Astrocyte (in vitro differentiated cells and primary cell): ENCODE measurements around the gene DCUN1D4. TPM values are rescaled to one million over a fixed set of nuclear protein-coding genes. Genes with fewer than 3 reads are reported as not detected.
A peak's percentile ranks its signal among the peaks of the same experiment; 100 is the strongest.

Experiments
- DNase-seq: peaks from one replicate; pipeline ENCODE4 v3.0.0-alpha.2; 2010; ENCODE audit warnings: low read depth
- FAIRE-seq: peaks from 2 replicates; lab custom pipeline; 2011; peaks lifted over from hg19 to GRCh38; lab: Jason Lieb, UNC
- H2AFZ ChIP-seq: 2 replicates; pipeline ENCODE4 v1.6.0; 2012; ENCODE audit warnings: low read depth, low read length, inconsistent platforms
- H3K27ac ChIP-seq: 2 replicates; pipeline ENCODE4 v1.5.1; 2011; ENCODE audit warnings: low read depth, low read length, inconsistent platforms
- H3K27me3 ChIP-seq: 2 replicates; pipeline ENCODE4 v1.6.0; 2011; ENCODE audit warnings: low read length, inconsistent platforms; ENCODE audit not compliant: insufficient read depth
- H3K36me3 ChIP-seq: 2 replicates; pipeline ENCODE4 v1.5.1; 2011; ENCODE audit warnings: low read length, inconsistent platforms; ENCODE audit not compliant: insufficient read depth
- H3K4me1 ChIP-seq: 2 replicates; pipeline ENCODE4 v1.5.1; 2011; ENCODE audit warnings: low read length, inconsistent platforms; ENCODE audit not compliant: insufficient read depth
- H3K4me2 ChIP-seq: 2 replicates; pipeline ENCODE4 v1.6.0; 2012; ENCODE audit warnings: low read length, inconsistent platforms
- H3K4me3 ChIP-seq: 2 replicates; pipeline ENCODE4 v1.5.1; 2011; ENCODE audit warnings: low read depth, mild to moderate bottlenecking, low read length, inconsistent platforms; ENCODE audit not compliant: insufficient read depth
- H3K79me2 ChIP-seq: 2 replicates; pipeline ENCODE4 v1.6.0; 2012; ENCODE audit warnings: mild to moderate bottlenecking, low read length, inconsistent platforms; ENCODE audit not compliant: insufficient read depth
- H3K9ac ChIP-seq: 2 replicates; pipeline ENCODE4 v1.6.0; 2012; ENCODE audit warnings: mild to moderate bottlenecking, low read length, inconsistent platforms
- H3K9me3 ChIP-seq: 2 replicates; pipeline ENCODE4 v1.5.1; 2012; ENCODE audit warnings: low read depth, mild to moderate bottlenecking, low read length, inconsistent platforms; ENCODE audit not compliant: insufficient read depth
- H4K20me1 ChIP-seq: 2 replicates; pipeline ENCODE4 v1.6.0; 2012; ENCODE audit warnings: low read length, inconsistent platforms; ENCODE audit not compliant: insufficient read depth
- H3K27ac Mint-ChIP-seq: one replicate; pipeline ENCODE4 v1.8.0; 2021; ENCODE audit warnings: mild to moderate bottlenecking, mixed read lengths; ENCODE audit not compliant: unreplicated experiment
- H3K27me3 Mint-ChIP-seq: one replicate; pipeline ENCODE4 v1.8.0; 2021; ENCODE audit warnings: low read depth, mixed read lengths; ENCODE audit not compliant: unreplicated experiment
- H3K36me3 Mint-ChIP-seq: one replicate; pipeline ENCODE4 v1.8.0; 2021; ENCODE audit warnings: low read depth, mixed read lengths; ENCODE audit not compliant: unreplicated experiment
- H3K4me1 Mint-ChIP-seq: one replicate; pipeline ENCODE4 v1.8.0; 2021; ENCODE audit warnings: low read depth, mixed read lengths; ENCODE audit not compliant: unreplicated experiment
- H3K4me3 Mint-ChIP-seq: one replicate; pipeline ENCODE4 v1.8.0; 2021; ENCODE audit warnings: mild to moderate bottlenecking, moderate library complexity, mixed read lengths; ENCODE audit not compliant: unreplicated experiment
- H3K9me3 Mint-ChIP-seq: one replicate; pipeline ENCODE4 v1.8.0; 2021; ENCODE audit warnings: mild to moderate bottlenecking, mixed read lengths; ENCODE audit not compliant: unreplicated experiment
- EZH2 ChIP-seq: IDR thresholded peaks from 2 replicates; pipeline ENCODE4 v1.6.1; 2012; ENCODE audit warnings: mild to moderate bottlenecking, low read length, inconsistent platforms; ENCODE audit not compliant: insufficient read depth
- total RNA-seq: library from RNA; stranded (reverse); gene quantifications from 2 replicates; pipeline ENCODE4 v1.2.1, GENCODE V29; 2021
- TF ChIP-seq, protein P1 (sequence below): IDR thresholded peaks from 2 replicates; pipeline ENCODE4 v1.5.1; 2011; ENCODE audit warnings: low read depth, mild to moderate bottlenecking, inconsistent platforms, low read length, moderate library complexity; ENCODE audit not compliant: insufficient read depth

The DCUN1D4 gene
- total RNA-seq, 1 donor from 2014 or later = 59.0 TPM

- Mint-ChIP-seq H3K27ac (peak overlapping the region; percentile 55), H3K4me3 (peak overlapping the region; percentile 93), H3K4me1 (no peaks in the 10 kb centered on the region), H3K9me3 (no peaks in the 10 kb centered on the region), H3K27me3 (no peaks in the 10 kb centered on the region), H3K36me3 (no peaks in the 10 kb centered on the region)
- Histone ChIP-seq H3K79me2 (peaks cover 62% of the 10 kb centered on the region), H3K27me3 (no peaks in the 10 kb centered on the region), H3K4me1 (peaks cover 6% of the 10 kb centered on the region), H3K9me3 (no peaks in the 10 kb centered on the region), H3K9ac (peak overlapping the region; percentile 85), H3K36me3 (no peaks in the 10 kb centered on the region), H3K4me3 (peak overlapping the region; percentile 75), H3K27ac (peak overlapping the region; percentile 36), H2AFZ (peak overlapping the region; percentile 89), H4K20me1 (peaks cover 52% of the 10 kb centered on the region), H3K4me2 (peak overlapping the region; percentile 88)
- DNase-seq (no peak), FAIRE-seq (no peak)
- TF ChIP-seq, protein P1, sequence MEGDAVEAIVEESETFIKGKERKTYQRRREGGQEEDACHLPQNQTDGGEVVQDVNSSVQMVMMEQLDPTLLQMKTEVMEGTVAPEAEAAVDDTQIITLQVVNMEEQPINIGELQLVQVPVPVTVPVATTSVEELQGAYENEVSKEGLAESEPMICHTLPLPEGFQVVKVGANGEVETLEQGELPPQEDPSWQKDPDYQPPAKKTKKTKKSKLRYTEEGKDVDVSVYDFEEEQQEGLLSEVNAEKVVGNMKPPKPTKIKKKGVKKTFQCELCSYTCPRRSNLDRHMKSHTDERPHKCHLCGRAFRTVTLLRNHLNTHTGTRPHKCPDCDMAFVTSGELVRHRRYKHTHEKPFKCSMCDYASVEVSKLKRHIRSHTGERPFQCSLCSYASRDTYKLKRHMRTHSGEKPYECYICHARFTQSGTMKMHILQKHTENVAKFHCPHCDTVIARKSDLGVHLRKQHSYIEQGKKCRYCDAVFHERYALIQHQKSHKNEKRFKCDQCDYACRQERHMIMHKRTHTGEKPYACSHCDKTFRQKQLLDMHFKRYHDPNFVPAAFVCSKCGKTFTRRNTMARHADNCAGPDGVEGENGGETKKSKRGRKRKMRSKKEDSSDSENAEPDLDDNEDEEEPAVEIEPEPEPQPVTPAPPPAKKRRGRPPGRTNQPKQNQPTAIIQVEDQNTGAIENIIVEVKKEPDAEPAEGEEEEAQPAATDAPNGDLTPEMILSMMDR = no peak
- TF ChIP-seq EZH2 = no peak
Observed at GRCh38 chr4:51845055-51845426, 2.1 kb downstream of the DCUN1D4 start.

DNA sequence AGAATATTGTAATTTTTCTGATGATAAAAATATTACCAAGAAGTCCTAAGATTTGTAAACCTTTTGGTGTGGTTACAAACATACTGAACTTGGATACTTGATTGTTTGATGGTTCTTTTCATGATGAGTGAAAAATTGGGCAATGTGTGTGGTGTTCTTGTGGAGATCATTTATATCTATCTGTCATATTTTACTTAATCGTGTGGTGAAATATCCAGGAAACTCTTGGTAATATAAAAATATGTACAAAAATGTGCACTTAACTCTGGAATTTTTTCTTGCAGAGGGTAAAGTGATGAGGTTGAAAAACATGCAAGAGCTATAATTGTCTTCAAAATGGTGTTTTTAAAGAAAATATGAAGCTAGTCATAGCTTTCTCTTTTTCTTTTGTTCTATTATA, 2.8 kb downstream of the DCUN1D4 start:
- Histone ChIP-seq H3K36me3 (no peaks in the 10 kb centered on the region), H3K27me3 (no peaks in the 10 kb centered on the region), H3K79me2 (peaks cover 69% of the 10 kb centered on the region), H3K4me2 (no peak overlapping the region), H2AFZ (no peak overlapping the region), H3K4me3 (no peak overlapping the region), H3K9ac (no peak overlapping the region), H4K20me1 (peaks cover 59% of the 10 kb centered on the region), H3K4me1 (peaks cover 6% of the 10 kb centered on the region), H3K9me3 (no peaks in the 10 kb centered on the region), H3K27ac (no peak overlapping the region)
- no peaks in the 10 kb centered on the region for H3K36me3 Mint-ChIP-seq
- H3K27ac Mint-ChIP-seq = no peak overlapping the region
- FAIRE-seq (no peak), DNase-seq (no peak)
- no peak for TF ChIP-seq EZH2
- TF ChIP-seq, protein P1 = no peak
- peaks cover under 1% of the 10 kb centered on the region for H3K4me1 Mint-ChIP-seq
- H3K4me3 Mint-ChIP-seq = no peak overlapping the region
- no peaks in the 10 kb centered on the region for H3K27me3 Mint-ChIP-seq
- H3K9me3 Mint-ChIP-seq = no peaks in the 10 kb centered on the region

DNA sequence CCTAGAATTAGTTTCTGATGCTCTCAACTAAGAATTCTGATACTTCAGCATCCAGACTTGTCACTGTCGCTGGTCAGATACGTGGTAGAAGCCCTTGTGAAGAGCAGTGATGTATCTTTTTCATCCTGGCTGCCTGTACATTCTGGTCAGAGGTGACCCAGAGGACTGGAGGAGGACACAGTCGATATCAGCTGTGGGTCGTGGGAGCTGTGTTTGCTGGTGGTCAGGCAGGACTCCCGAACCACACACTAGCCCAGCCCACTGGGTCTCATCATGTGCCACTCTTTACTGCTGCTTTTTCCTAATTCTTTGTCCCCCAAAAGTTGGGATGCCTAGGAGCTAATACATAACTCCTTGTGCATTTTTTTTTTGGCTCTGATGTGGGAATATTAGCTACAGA, 6.5 kb downstream of the DCUN1D4 start:
- Histone ChIP-seq H3K4me1 (peaks cover 6% of the 10 kb centered on the region), H3K4me2 (no peak overlapping the region), H3K4me3 (no peak overlapping the region), H3K79me2 (peaks cover 100% of the 10 kb centered on the region), H3K27ac (no peak overlapping the region), H3K27me3 (no peaks in the 10 kb centered on the region), H2AFZ (no peak overlapping the region), H3K9ac (no peak overlapping the region), H3K9me3 (no peaks in the 10 kb centered on the region), H3K36me3 (no peaks in the 10 kb centered on the region), H4K20me1 (peaks cover 91% of the 10 kb centered on the region)
- Mint-ChIP-seq H3K27ac (no peak overlapping the region), H3K9me3 (no peaks in the 10 kb centered on the region), H3K4me1 (peaks cover 17% of the 10 kb centered on the region), H3K27me3 (no peaks in the 10 kb centered on the region), H3K36me3 (no peaks in the 10 kb centered on the region), H3K4me3 (no peak overlapping the region)
- no peak for DNase-seq
- no peak for FAIRE-seq
- no peak for TF ChIP-seq EZH2
- TF ChIP-seq, protein P1 = no peak
